H1 (cell line): ENCODE results near the gene CACNA1C. TPM values are rescaled to one million over a fixed set of nuclear protein-coding genes. Genes with fewer than 3 reads are reported as not detected.
A peak's percentile ranks its signal among the peaks of the same experiment; 100 is the strongest.

ENCODE experiments used
- CTCF ChIA-PET: fragments of 300-600 bp; sonication (Branson Sonifier 250); formaldehyde crosslinking; loops from one replicate; lab custom pipeline; 2021; ENCODE audit not compliant: partially characterized antibody; lab: Charles Lee
- POLR2A ChIA-PET: fragments of 300-600 bp; sonication (Branson Sonifier 250); formaldehyde crosslinking; loops from one replicate; lab custom pipeline; 2021; ENCODE audit warnings: inconsistent platforms; ENCODE audit not compliant: partially characterized antibody; lab: Charles Lee
- DNase-seq, 2 experiments: peaks; one replicate each; pipeline versions ENCODE4 v3.0.0 to v3.0.0-alpha.2; 2010 to 2022; ENCODE audit warnings: low spot score in 2 of 2, low read depth in 1 of 2, mixed read lengths in 1 of 2
- FAIRE-seq: peaks from 2 replicates; lab custom pipeline; 2011; peaks lifted over from hg19 to GRCh38; lab: Jason Lieb, UNC
- H2AFZ ChIP-seq: 2 replicates; pipeline ENCODE4 v1.8.1; 2012; ENCODE audit warnings: low read length, inconsistent platforms
- H2AK5ac ChIP-seq: 2 replicates; pipeline ENCODE4 v1.6.1; 2013; ENCODE audit warnings: low read depth, low read length
- H2BK120ac ChIP-seq: replicated peaks from 2 replicates; pipeline ENCODE3; 2013; ENCODE audit warnings: low read depth, low read length, inconsistent platforms
- H2BK12ac ChIP-seq: 2 replicates; pipeline ENCODE4 v1.6.1; 2013; ENCODE audit warnings: low read depth, low read length
- H2BK15ac ChIP-seq: 2 replicates; pipeline ENCODE4 v1.6.1; 2013; ENCODE audit warnings: low read length
- H2BK20ac ChIP-seq: 2 replicates; pipeline ENCODE4 v1.6.1; 2013; ENCODE audit warnings: low read length
- H2BK5ac ChIP-seq: 2 replicates; pipeline ENCODE4 v1.6.1; 2013; ENCODE audit warnings: low read depth, low read length
- H3K14ac ChIP-seq: 2 replicates; pipeline ENCODE4 v1.6.1; 2013; ENCODE audit warnings: inconsistent platforms; ENCODE audit not compliant: insufficient read length
- H3K18ac ChIP-seq: 2 replicates; pipeline ENCODE4 v1.6.1; 2013; ENCODE audit warnings: low read length; ENCODE audit errors: extremely low read depth
- H3K23ac ChIP-seq: 2 replicates; pipeline ENCODE4 v1.6.1; 2013; ENCODE audit warnings: inconsistent platforms; ENCODE audit not compliant: insufficient read length
- H3K23me2 ChIP-seq: 2 replicates; pipeline ENCODE4 v1.6.1; 2013; ENCODE audit warnings: low read depth, low read length
- H3K27ac ChIP-seq: 2 replicates; pipeline ENCODE4 v1.6.1; 2011; ENCODE audit warnings: low read depth, low read length, inconsistent platforms
- H3K27me3 ChIP-seq, 4 experiments: replicated peaks in 1 of 4; 1 replicate in 1 of 4; 2 replicates in 3 of 4; pipeline versions ENCODE4 v1.6.1 to v1.8.1; 2011 to 2013; ENCODE audit warnings: low read length in 3 of 4, mild to moderate bottlenecking in 3 of 4, inconsistent platforms in 2 of 4, mixed read lengths in 2 of 4, moderate library complexity in 1 of 4; ENCODE audit not compliant: control insufficient read depth in 3 of 4, insufficient read depth in 3 of 4; ENCODE audit errors: extremely low read depth in 1 of 4
- H3K36me3 ChIP-seq, 4 experiments: 2 replicates each; pipeline versions ENCODE4 v1.6.1 to v1.8.1; 2011 to 2013; ENCODE audit warnings: mild to moderate bottlenecking in 4 of 4, low read length in 3 of 4, moderate library complexity in 2 of 4, control low read depth in 1 of 4, inconsistent platforms in 1 of 4; ENCODE audit not compliant: insufficient read depth in 4 of 4, control insufficient read depth in 2 of 4
- H3K4ac ChIP-seq: replicated peaks from 2 replicates; pipeline ENCODE3; 2013; ENCODE audit warnings: low read length, low read depth, mixed read lengths, inconsistent platforms; ENCODE audit not compliant: insufficient read length
- H3K4me1 ChIP-seq, 4 experiments: replicated peaks in 1 of 4; 1 replicate in 1 of 4; 2 replicates in 3 of 4; pipeline versions ENCODE4 v1.6.1 to v1.8.1; 2011 to 2013; ENCODE audit warnings: low read length in 3 of 4, inconsistent platforms in 2 of 4, mixed read lengths in 1 of 4; ENCODE audit not compliant: insufficient read depth in 4 of 4, control insufficient read depth in 3 of 4
- H3K4me2 ChIP-seq, 2 experiments: 2 replicates each; pipeline versions ENCODE4 v1.6.1 to v1.8.1; 2011 to 2013; ENCODE audit warnings: low read depth in 2 of 2, low read length in 2 of 2, control low read depth in 1 of 2, inconsistent platforms in 1 of 2, mild to moderate bottlenecking in 1 of 2; ENCODE audit not compliant: insufficient read depth in 1 of 2
- H3K4me3 ChIP-seq, 4 experiments: fragments of 200-600, 300-600 bp in 1 of 4; sonication (generic), shearing (Covaris generic), sonication (Bioruptor Twin) in 1 of 4; 2 replicates each; pipeline versions ENCODE4 v1.5.1 to v1.8.1; 2011 to 2016; ENCODE audit warnings: low read length in 4 of 4, low read depth in 3 of 4, control low read depth in 2 of 4, inconsistent platforms in 2 of 4, mild to moderate bottlenecking in 2 of 4, mixed read lengths in 1 of 4, moderate library complexity in 1 of 4; ENCODE audit not compliant: insufficient read depth in 2 of 4; ENCODE audit errors: extremely low read depth in 1 of 4
- H3K56ac ChIP-seq: replicated peaks from 2 replicates; pipeline ENCODE3; 2013; ENCODE audit warnings: low read depth, mild to moderate bottlenecking, mixed read lengths, low read length, inconsistent platforms; ENCODE audit not compliant: insufficient read length
- H3K79me1 ChIP-seq: 2 replicates; pipeline ENCODE4 v1.6.1; 2013; ENCODE audit warnings: low read depth, low read length, control low read depth
- H3K79me2 ChIP-seq, 2 experiments: 2 replicates each; pipeline versions ENCODE4 v1.6.1 to v1.8.1; 2012 to 2013; ENCODE audit warnings: low read length in 2 of 2, mild to moderate bottlenecking in 2 of 2, inconsistent platforms in 1 of 2; ENCODE audit not compliant: insufficient read depth in 2 of 2, control insufficient read depth in 1 of 2
- H3K9ac ChIP-seq, 4 experiments: replicated peaks in 1 of 4; 1 replicate in 1 of 4; 2 replicates in 3 of 4; pipeline versions ENCODE4 v1.6.1 to v1.8.1; 2011 to 2013; ENCODE audit warnings: low read depth in 3 of 4, low read length in 3 of 4, control low read depth in 2 of 4, mild to moderate bottlenecking in 2 of 4, moderate library complexity in 2 of 4, inconsistent platforms in 1 of 4; ENCODE audit errors: extremely low read depth in 1 of 4
- H3K9me3 ChIP-seq, 2 experiments: 2 replicates each; pipeline versions ENCODE4 v1.6.1 to v1.8.1; 2012 to 2013; ENCODE audit warnings: mild to moderate bottlenecking in 2 of 2, moderate library complexity in 2 of 2, control low read depth in 1 of 2, inconsistent platforms in 1 of 2, low read depth in 1 of 2, low read length in 1 of 2, mixed read lengths in 1 of 2; ENCODE audit not compliant: insufficient read depth in 2 of 2
- H4K20me1 ChIP-seq, 2 experiments: replicated peaks in 1 of 2; 2 replicates each; pipeline versions ENCODE3 to v1.8.1; 2011 to 2013; ENCODE audit warnings: inconsistent platforms in 2 of 2, low read length in 2 of 2, mild to moderate bottlenecking in 1 of 2; ENCODE audit not compliant: insufficient read depth in 2 of 2, control insufficient read depth in 1 of 2
- H4K5ac ChIP-seq: 2 replicates; pipeline ENCODE4 v1.6.1; 2013; ENCODE audit warnings: low read length, low read depth, mixed read lengths, inconsistent platforms; ENCODE audit not compliant: insufficient read length
- H4K8ac ChIP-seq: 2 replicates; pipeline ENCODE4 v1.8.0; 2013; ENCODE audit warnings: mild to moderate bottlenecking, moderate library complexity, low read length, inconsistent platforms; ENCODE audit not compliant: insufficient read depth; ENCODE audit errors: extremely low read depth
- H4K91ac ChIP-seq: replicated peaks from 2 replicates; pipeline ENCODE3; 2013; ENCODE audit warnings: low read length, mixed read lengths, inconsistent platforms; ENCODE audit not compliant: insufficient read length
- ATF2 ChIP-seq: IDR thresholded peaks from 2 replicates; pipeline ENCODE4 v1.6.1; 2012; ENCODE audit warnings: low read length, inconsistent platforms
- CTCF ChIP-seq, 3 experiments: IDR thresholded peaks; 1 replicate in 2 of 3; 2 replicates in 1 of 3; pipeline versions ENCODE4 v1.5.1 to v1.6.1; 2011; ENCODE audit warnings: low read length in 3 of 3, mild to moderate bottlenecking in 3 of 3, inconsistent platforms in 2 of 3, low read depth in 1 of 3, moderate library complexity in 1 of 3; ENCODE audit not compliant: insufficient read depth in 1 of 3; ENCODE audit errors: control extremely low read depth in 1 of 3
- HDAC2 ChIP-seq, 2 experiments: fragments of 300-600 bp in 1 of 2; sonication (generic) in 1 of 2; IDR thresholded peaks; 2 replicates each; pipeline ENCODE4 v1.6.1; 2011 to 2012; ENCODE audit warnings: low read depth in 2 of 2, low read length in 2 of 2, mild to moderate bottlenecking in 2 of 2, moderate library complexity in 2 of 2, borderline replicate concordance in 1 of 2, inconsistent platforms in 1 of 2
- NRF1 ChIP-seq: IDR thresholded peaks from 2 replicates; pipeline ENCODE4 v1.6.1; 2011; ENCODE audit warnings: mild to moderate bottlenecking, low read depth, low read length, improper control_type of control experiment
- POU5F1 ChIP-seq: IDR thresholded peaks from 2 replicates; pipeline ENCODE4 v1.6.1; 2011; ENCODE audit warnings: low read depth, mild to moderate bottlenecking, low read length, moderate library complexity
- RAD21 ChIP-seq, 2 experiments: IDR thresholded peaks in 1 of 2; conservative IDR thresholded peaks in 1 of 2; 2 replicates each; pipeline ENCODE4 v1.6.1; 2011; ENCODE audit warnings: low read depth in 2 of 2, low read length in 2 of 2, improper control_type of control experiment in 1 of 2, inconsistent platforms in 1 of 2, mild to moderate bottlenecking in 1 of 2, moderate library complexity in 1 of 2
- RXRA ChIP-seq: IDR thresholded peaks from 2 replicates; pipeline ENCODE4 v1.6.1; 2011; ENCODE audit warnings: low read depth, mild to moderate bottlenecking, low read length, moderate library complexity; ENCODE audit not compliant: insufficient read depth
- ZNF274 ChIP-seq: IDR thresholded peaks from 2 replicates; pipeline ENCODE4 v1.7.0; 2012; ENCODE audit warnings: low read length, borderline replicate concordance; ENCODE audit errors: extremely low read depth
- WGBS, 2 experiments: shearing (Covaris generic) in 1 of 2; methylation state at CpG; one replicate each; pipeline versions ENCODE4 v1.1.6 to v1.1.7; 2013 to 2015; ENCODE audit warnings: low lambda C conversion rate in 2 of 2, mixed read lengths in 2 of 2, inconsistent platforms in 1 of 2, low coverage in 1 of 2, missing lambda C conversion rate in 1 of 2; ENCODE audit not compliant: insufficient replicate concordance in 2 of 2, insufficient coverage in 1 of 2, insufficient read length in 1 of 2; ENCODE audit errors: extremely low coverage in 1 of 2, missing lambda C conversion rate in 1 of 2; 5-methylcytosine and 5-hydroxymethylcytosine counted together
- polyA plus RNA-seq, 7 experiments: library from polyadenylated mRNA; depleted of rRNA in 3 of 7; stranded (reverse) in 5 of 7; unstranded in 2 of 7; fragments of >200 nt in 5 of 7; fragments of 200-250 nt in 2 of 7; gene quantifications; 1 replicate in 5 of 7; 2 replicates in 1 of 7; 4 replicates in 1 of 7; pipeline versions ENCODE4 v1.2.1 to v1.2.3, GENCODE V29; 2011 to 2013; ENCODE audit warnings: missing spikeins in 2 of 7, mixed read lengths in 2 of 7
- total RNA-seq: library from RNA; stranded (reverse); fragmentation: NEBNext Ultra II Directional; extraction: Animal tissue kit (Norgen Biotek cat#: 25700); gene quantifications from 2 replicates; pipeline ENCODE4 v1.2.1, GENCODE V29; 2021

The CACNA1C gene
- total and polyA plus RNA-seq, 2 of the 8 experiments (the other 6 are each of a cell fraction or from before 2014, with no cell fraction given), result 1.3 TPM

- Histone ChIP-seq H3K23me2 (no peaks in the 10 kb centered on the region), H3K18ac (no peak overlapping the region; the same call in 1 of the 2 replicates), H2AK5ac (peak overlapping the region; percentile 89), H3K9me3 (no peaks in the 10 kb centered on the region), H3K27ac (no peak overlapping the region), H3K4me3 (no peak overlapping the region), H3K27me3 (peaks cover 1 to 8% (median 7%) of the 10 kb centered on the region in 4 experiments), H2BK15ac (peak overlapping the region; percentile 46; the same call in 1 of the 2 replicates), H2AFZ (no peak overlapping the region), H3K4ac (no peak overlapping the region), H2BK120ac (no peak overlapping the region), H4K5ac (no peak overlapping the region), H4K91ac (no peak overlapping the region), H2BK5ac (no peak overlapping the region), H3K36me3 (no peaks in the 10 kb centered on the region), H3K4me2 (no peak overlapping the region), H3K14ac (no peak overlapping the region), H4K8ac (no peak overlapping the region), H3K56ac (no peak overlapping the region), H3K79me1 (no peaks in the 10 kb centered on the region; the same call in 1 of the 2 replicates), H2BK12ac (peak overlapping the region; percentile 75; the same call in 1 of the 2 replicates), H3K4me1 (peaks cover 0 to 3% (median 1%) of the 10 kb centered on the region in 4 experiments; a peak in 4 of 7 replicates), H3K9ac (no peak overlapping the region), H3K23ac (no peak overlapping the region), H2BK20ac (no peak overlapping the region), H4K20me1 (no peaks in the 10 kb centered on the region), H3K79me2 (no peaks in the 10 kb centered on the region)
- FAIRE-seq, result no peak
- 86% methylated on average over 7 of the region's 7 CpGs; no CpG with 5 or more reads in 1 of the 2 experiments for WGBS, 2 experiments
- ChIA-PET POLR2A (no interaction called here), CTCF (interaction anchor here (0.8 to 3.0 kb wide), 17 partner anchors 10 to 532 kb away, joined by 3 to 11 read pairs (median 4); no protein-coding TSS in a partner anchor)
- DNase-seq, result no peak
- TF ChIP-seq RAD21 (IDR thresholded peaks at IDR 0.05 in 1 of 2, conservative IDR thresholded peaks at IDR 0.05 in 1 of 2; ENCODE audit: low read depth in 2 of 2, low read length in 2 of 2), result peak; percentile 34 to 52
- TF ChIP-seq CTCF (IDR thresholded peaks at IDR 0.05; ENCODE audit: control extremely low read depth in 1 of 3, insufficient read depth in 1 of 3, low read depth in 1 of 3, low read length in 3 of 3), result peak; percentile 31 to 50 (median 48)
- TF ChIP-seq ATF2, result no peak
- no peak for TF ChIP-seq RXRA
- no peak for TF ChIP-seq ZNF274
- TF ChIP-seq HDAC2 (IDR thresholded peaks at IDR 0.05; ENCODE audit: borderline replicate concordance in 1 of 2, low read depth in 2 of 2, low read length in 2 of 2), result no peak
- TF ChIP-seq POU5F1, result no peak
- no peak for TF ChIP-seq NRF1
Observed at GRCh38 chr12:2588345-2588744, 535.6 kb downstream of the CACNA1C start.
